Chondrocyte (in vitro differentiated cells): ENCODE results near the gene TBL1Y. TPM values are rescaled to one million over a fixed set of nuclear protein-coding genes. Genes with fewer than 3 reads are reported as not detected.

Experiments used
- DNase-seq: peaks from one replicate; pipeline ENCODE4 v3.0.0; 2021; ENCODE audit warnings: mixed read lengths, low spot score
- H3K27ac Mint-ChIP-seq: one replicate; pipeline ENCODE4 v1.8.0; 2021; ENCODE audit warnings: mild to moderate bottlenecking, moderate library complexity, mixed read lengths; ENCODE audit not compliant: unreplicated experiment
- H3K27me3 Mint-ChIP-seq: 2 replicates; pipeline ENCODE4 v1.8.0; 2021; ENCODE audit warnings: low read depth, mixed read lengths
- H3K36me3 Mint-ChIP-seq: 2 replicates; pipeline ENCODE4 v1.8.0; 2021; ENCODE audit warnings: low read depth, mixed read lengths
- H3K4me1 Mint-ChIP-seq: 2 replicates; pipeline ENCODE4 v1.8.0; 2021; ENCODE audit warnings: low read depth, mild to moderate bottlenecking, mixed read lengths
- H3K4me3 Mint-ChIP-seq: one replicate; pipeline ENCODE4 v1.8.0; 2021; ENCODE audit warnings: mild to moderate bottlenecking, moderate library complexity, mixed read lengths; ENCODE audit not compliant: unreplicated experiment
- H3K9me3 Mint-ChIP-seq: 2 replicates; pipeline ENCODE4 v1.8.0; 2021; ENCODE audit warnings: low read depth, mixed read lengths
- total RNA-seq: library from RNA; stranded (reverse); gene quantifications from 3 replicates; pipeline ENCODE4 v1.2.1, GENCODE V29; 2021
- TF ChIP-seq, protein P1 (sequence below): fragments of 200-600 bp; sonication (generic); IDR thresholded peaks from 2 replicates; pipeline ENCODE4 v1.5.0; 2021; ENCODE audit warnings: antibody characterized with exemption, mild to moderate bottlenecking, moderate library complexity

The TBL1Y gene
- total RNA-seq, 1 donor from 2014 or later = not detected

DNA sequence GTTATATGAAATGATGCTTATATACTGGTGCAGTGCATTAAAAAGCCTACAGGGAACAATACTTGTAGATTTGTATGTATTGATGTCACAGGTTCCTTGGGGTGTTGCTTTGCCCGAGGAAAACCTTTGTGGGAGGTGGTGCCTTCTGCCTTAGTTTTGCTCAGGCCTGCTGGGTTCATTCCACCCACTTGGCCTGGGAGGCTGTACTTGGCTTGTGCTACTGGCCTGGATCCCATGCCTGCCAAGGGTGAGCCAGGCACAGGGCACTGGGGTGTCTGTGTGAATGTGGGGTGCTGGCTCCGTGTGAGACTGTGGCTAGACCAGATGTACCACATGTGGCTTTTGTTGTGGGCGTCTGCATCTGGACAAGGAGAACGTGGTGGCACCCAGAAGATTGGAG, 17.8 kb downstream of the TBL1Y start:
- Mint-ChIP-seq H3K4me3 (no peak overlapping the region), H3K4me1 (no peaks in the 10 kb centered on the region), H3K27me3 (no peaks in the 10 kb centered on the region), H3K36me3 (no peaks in the 10 kb centered on the region), H3K9me3 (no peaks in the 10 kb centered on the region), H3K27ac (no peak overlapping the region)
- TF ChIP-seq, protein P1, sequence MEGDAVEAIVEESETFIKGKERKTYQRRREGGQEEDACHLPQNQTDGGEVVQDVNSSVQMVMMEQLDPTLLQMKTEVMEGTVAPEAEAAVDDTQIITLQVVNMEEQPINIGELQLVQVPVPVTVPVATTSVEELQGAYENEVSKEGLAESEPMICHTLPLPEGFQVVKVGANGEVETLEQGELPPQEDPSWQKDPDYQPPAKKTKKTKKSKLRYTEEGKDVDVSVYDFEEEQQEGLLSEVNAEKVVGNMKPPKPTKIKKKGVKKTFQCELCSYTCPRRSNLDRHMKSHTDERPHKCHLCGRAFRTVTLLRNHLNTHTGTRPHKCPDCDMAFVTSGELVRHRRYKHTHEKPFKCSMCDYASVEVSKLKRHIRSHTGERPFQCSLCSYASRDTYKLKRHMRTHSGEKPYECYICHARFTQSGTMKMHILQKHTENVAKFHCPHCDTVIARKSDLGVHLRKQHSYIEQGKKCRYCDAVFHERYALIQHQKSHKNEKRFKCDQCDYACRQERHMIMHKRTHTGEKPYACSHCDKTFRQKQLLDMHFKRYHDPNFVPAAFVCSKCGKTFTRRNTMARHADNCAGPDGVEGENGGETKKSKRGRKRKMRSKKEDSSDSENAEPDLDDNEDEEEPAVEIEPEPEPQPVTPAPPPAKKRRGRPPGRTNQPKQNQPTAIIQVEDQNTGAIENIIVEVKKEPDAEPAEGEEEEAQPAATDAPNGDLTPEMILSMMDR = no peak
- no peak for DNase-seq

GRCh38 chrY:6929237-6929636, 18.7 kb downstream of the TBL1Y start:
- TF ChIP-seq, protein P1 = no peak
- no peaks in the 10 kb centered on the region for H3K27me3 Mint-ChIP-seq
- no peaks in the 10 kb centered on the region for H3K36me3 Mint-ChIP-seq
- H3K27ac Mint-ChIP-seq = no peak overlapping the region
- H3K9me3 Mint-ChIP-seq = no peaks in the 10 kb centered on the region
- DNase-seq = no peak
- H3K4me3 Mint-ChIP-seq = no peak overlapping the region
- H3K4me1 Mint-ChIP-seq = no peaks in the 10 kb centered on the region

- H3K36me3 Mint-ChIP-seq = no peaks in the 10 kb centered on the region
- no peaks in the 10 kb centered on the region for H3K4me1 Mint-ChIP-seq
- H3K4me3 Mint-ChIP-seq = no peak overlapping the region
- DNase-seq = no peak
- no peak overlapping the region for H3K27ac Mint-ChIP-seq
- TF ChIP-seq, protein P1 = no peak
- H3K27me3 Mint-ChIP-seq = no peaks in the 10 kb centered on the region
- no peaks in the 10 kb centered on the region for H3K9me3 Mint-ChIP-seq
These were observed 21.4 kb downstream of the TBL1Y start for GRCh38 chrY:6931779-6932396.

DNA sequence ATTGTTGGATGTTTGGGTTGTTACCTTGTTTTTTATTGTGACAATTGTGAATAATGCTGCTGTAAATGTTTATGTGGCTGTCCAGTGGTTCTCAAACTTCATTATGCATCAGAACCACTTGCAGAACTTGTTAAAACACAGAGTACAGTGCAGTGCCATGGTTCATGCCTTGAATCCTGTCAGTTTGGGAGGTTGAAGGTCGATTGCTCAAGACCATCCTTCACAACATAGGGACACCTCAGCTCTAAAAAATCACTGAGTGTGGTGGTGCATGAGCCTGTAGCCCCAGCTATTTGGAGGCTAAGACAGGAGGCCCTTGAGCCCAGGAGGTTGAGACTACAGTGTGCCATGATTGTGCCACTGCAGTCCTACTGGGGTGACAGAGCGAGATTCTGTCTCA, 25.0 kb downstream of the TBL1Y start:
- no peaks in the 10 kb centered on the region for H3K4me1 Mint-ChIP-seq
- no peak for DNase-seq
- H3K27me3 Mint-ChIP-seq = no peaks in the 10 kb centered on the region
- H3K4me3 Mint-ChIP-seq = no peak overlapping the region
- H3K9me3 Mint-ChIP-seq = no peaks in the 10 kb centered on the region
- TF ChIP-seq, protein P1 = no peak
- H3K27ac Mint-ChIP-seq = no peak overlapping the region
- no peaks in the 10 kb centered on the region for H3K36me3 Mint-ChIP-seq

- no peak for DNase-seq
- TF ChIP-seq, protein P1 = no peak
- H3K27ac Mint-ChIP-seq = no peak overlapping the region
These were observed 37.2 kb downstream of the TBL1Y start for GRCh38 chrY:6947695-6948094.

More at GRCh38 chrY:6947695-6948094, 37.2 kb downstream of the TBL1Y start:
- no peak overlapping the region for H3K4me3 Mint-ChIP-seq
- H3K27me3 Mint-ChIP-seq = no peaks in the 10 kb centered on the region
- no peaks in the 10 kb centered on the region for H3K4me1 Mint-ChIP-seq
- H3K9me3 Mint-ChIP-seq = no peaks in the 10 kb centered on the region
- H3K36me3 Mint-ChIP-seq = no peaks in the 10 kb centered on the region
